KMS-11 (cell line): ENCODE data around the gene SNCAIP.
"Not testable (repeated sequence)": the region's sequence is repeated elsewhere in the genome, so short reads cannot be mapped to it uniquely, and the experiment has no call there.

Source experiments
- H2AFZ ChIP-seq: fragments of 200-600 bp; sonication (generic); 2 replicates; pipeline ENCODE4 v1.6.1; 2016; ENCODE audit warnings: antibody characterized with exemption, mixed run types, low read depth
- H3K27ac ChIP-seq: fragments of 200-600 bp; sonication (generic); 2 replicates; pipeline ENCODE4 v1.6.1; 2016; ENCODE audit warnings: mild to moderate bottlenecking, mixed run types
- H3K27me3 ChIP-seq: fragments of 200-600 bp; sonication (generic); 2 replicates; pipeline ENCODE4 v1.6.1; 2017; ENCODE audit warnings: mild to moderate bottlenecking, low read depth, mixed run types, moderate library complexity; ENCODE audit not compliant: insufficient read depth
- H3K36me3 ChIP-seq: fragments of 200-600 bp; sonication (generic); 2 replicates; pipeline ENCODE4 v1.6.1; 2017; ENCODE audit warnings: mild to moderate bottlenecking, mixed run types; ENCODE audit not compliant: insufficient read depth
- H3K4me1 ChIP-seq: fragments of 200-600 bp; sonication (generic); 2 replicates; pipeline ENCODE4 v1.6.1; 2016; ENCODE audit warnings: mild to moderate bottlenecking, low read depth, mixed run types; ENCODE audit not compliant: poor library complexity, severe bottlenecking
- H3K4me2 ChIP-seq: fragments of 200-600 bp; sonication (generic); 2 replicates; pipeline ENCODE4 v1.7.0; 2016; ENCODE audit warnings: mild to moderate bottlenecking, mixed run types
- H3K4me3 ChIP-seq: fragments of 200-600 bp; sonication (generic); IDR thresholded peaks from 2 replicates; pipeline ENCODE4 v1.6.1; 2017; ENCODE audit warnings: low read depth, low read length, mixed read lengths; ENCODE audit not compliant: insufficient read depth
- H3K79me2 ChIP-seq: fragments of 200-600 bp; sonication (generic); 2 replicates; pipeline ENCODE4 v1.6.1; 2016; ENCODE audit warnings: low read depth, mixed run types; ENCODE audit not compliant: insufficient read depth
- H3K9ac ChIP-seq: fragments of 200-600 bp; sonication (generic); 2 replicates; pipeline ENCODE4 v1.6.1; 2016; ENCODE audit warnings: mild to moderate bottlenecking, mixed run types
- H4K20me1 ChIP-seq: fragments of 200-600 bp; sonication (generic); 2 replicates; pipeline ENCODE4 v1.6.1; 2016; ENCODE audit warnings: mild to moderate bottlenecking, mixed run types; ENCODE audit not compliant: insufficient read depth
- TF ChIP-seq, protein P1 (sequence below): fragments of 200-600 bp; sonication (generic); conservative IDR thresholded peaks from 2 replicates; pipeline ENCODE4 v1.6.1; 2017; ENCODE audit warnings: low read depth, mild to moderate bottlenecking, antibody characterized with exemption, low read length, moderate library complexity, mixed read lengths

Gene SNCAIP

DNA sequence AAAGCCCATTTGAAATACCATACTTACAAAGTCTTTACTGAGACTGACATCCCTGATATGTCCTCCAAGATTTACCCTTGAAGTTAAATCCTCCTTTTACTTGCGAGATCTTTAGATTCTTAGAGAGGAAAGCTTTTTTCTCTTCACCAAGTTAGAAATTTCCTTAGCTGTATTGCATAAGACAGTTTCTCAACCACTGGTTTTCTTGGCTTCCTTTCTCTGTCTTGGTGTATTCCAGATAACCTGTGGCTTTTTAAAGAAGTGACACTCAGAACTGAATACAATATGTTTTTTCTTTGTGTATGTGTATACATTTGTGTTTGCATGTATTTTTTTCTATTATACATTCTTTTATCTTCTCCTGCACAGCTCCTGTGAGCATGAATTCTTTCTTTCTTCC, 65.0 kb downstream of the SNCAIP start:
- no peaks in the 10 kb centered on the region for H3K4me1 ChIP-seq
- TF ChIP-seq, protein P1, sequence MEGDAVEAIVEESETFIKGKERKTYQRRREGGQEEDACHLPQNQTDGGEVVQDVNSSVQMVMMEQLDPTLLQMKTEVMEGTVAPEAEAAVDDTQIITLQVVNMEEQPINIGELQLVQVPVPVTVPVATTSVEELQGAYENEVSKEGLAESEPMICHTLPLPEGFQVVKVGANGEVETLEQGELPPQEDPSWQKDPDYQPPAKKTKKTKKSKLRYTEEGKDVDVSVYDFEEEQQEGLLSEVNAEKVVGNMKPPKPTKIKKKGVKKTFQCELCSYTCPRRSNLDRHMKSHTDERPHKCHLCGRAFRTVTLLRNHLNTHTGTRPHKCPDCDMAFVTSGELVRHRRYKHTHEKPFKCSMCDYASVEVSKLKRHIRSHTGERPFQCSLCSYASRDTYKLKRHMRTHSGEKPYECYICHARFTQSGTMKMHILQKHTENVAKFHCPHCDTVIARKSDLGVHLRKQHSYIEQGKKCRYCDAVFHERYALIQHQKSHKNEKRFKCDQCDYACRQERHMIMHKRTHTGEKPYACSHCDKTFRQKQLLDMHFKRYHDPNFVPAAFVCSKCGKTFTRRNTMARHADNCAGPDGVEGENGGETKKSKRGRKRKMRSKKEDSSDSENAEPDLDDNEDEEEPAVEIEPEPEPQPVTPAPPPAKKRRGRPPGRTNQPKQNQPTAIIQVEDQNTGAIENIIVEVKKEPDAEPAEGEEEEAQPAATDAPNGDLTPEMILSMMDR = no peak

DNA sequence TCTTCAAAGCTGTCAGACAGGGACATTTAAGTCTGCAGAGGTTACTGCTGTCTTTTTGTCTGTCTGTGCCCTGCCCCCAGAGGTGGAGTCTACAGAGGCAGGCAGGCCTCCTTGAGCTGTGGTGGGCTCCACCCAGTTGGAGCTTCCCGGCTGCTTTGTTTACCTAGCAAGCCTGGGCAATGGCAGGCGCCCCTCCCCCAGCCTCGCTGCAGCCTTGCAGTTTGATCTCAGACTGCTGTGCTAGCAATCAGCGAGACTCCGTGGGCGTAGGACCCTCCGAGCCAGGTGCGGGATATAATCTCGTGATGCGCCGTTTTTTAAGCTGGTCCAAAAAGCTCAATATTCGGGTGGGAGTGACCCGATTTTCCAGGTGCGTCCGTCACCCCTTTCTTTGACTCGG, 70.9 kb downstream of the SNCAIP start:
- not testable (repeated sequence) for H3K4me1 ChIP-seq, H3K4me3 ChIP-seq, H3K36me3 ChIP-seq, H3K27ac ChIP-seq, H2AFZ ChIP-seq, H3K4me2 ChIP-seq, H3K9ac ChIP-seq, H4K20me1 ChIP-seq, H3K79me2 ChIP-seq, H3K27me3 ChIP-seq

More for the DNA sequence above, 65.0 kb downstream of the SNCAIP start:
- Histone ChIP-seq H3K27me3 (no peaks in the 10 kb centered on the region), H3K9ac (no peak overlapping the region), H2AFZ (no peak overlapping the region), H3K27ac (no peak overlapping the region), H3K4me2 (no peak overlapping the region), H3K4me3 (no peak overlapping the region), H3K36me3 (no peaks in the 10 kb centered on the region), H4K20me1 (no peaks in the 10 kb centered on the region), H3K79me2 (no peaks in the 10 kb centered on the region)

DNA sequence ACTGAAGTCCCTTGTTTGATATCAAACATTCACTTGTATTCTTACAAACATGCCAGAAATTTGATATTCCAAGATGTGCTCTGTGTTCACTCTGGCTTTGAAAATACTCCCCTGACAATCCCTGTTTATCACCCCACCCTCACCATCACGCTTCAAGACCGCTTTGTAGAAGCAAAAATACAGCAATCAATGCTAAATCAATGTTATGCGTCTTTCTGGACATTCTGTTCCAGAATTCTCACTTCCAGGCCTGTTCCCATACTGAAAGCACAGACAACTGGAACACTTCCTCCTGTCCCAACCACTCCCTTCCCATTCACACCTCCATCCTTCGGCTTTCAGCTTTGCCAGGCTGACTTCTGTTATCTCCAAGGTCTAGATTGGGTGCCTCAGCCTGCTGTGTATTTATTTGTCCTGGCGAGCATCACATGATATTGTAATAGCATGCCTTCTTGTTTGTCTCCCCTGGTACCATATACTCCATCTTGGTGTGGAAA, 72.8 kb downstream of the SNCAIP start:
- TF ChIP-seq, protein P1 = no peak

DNA sequence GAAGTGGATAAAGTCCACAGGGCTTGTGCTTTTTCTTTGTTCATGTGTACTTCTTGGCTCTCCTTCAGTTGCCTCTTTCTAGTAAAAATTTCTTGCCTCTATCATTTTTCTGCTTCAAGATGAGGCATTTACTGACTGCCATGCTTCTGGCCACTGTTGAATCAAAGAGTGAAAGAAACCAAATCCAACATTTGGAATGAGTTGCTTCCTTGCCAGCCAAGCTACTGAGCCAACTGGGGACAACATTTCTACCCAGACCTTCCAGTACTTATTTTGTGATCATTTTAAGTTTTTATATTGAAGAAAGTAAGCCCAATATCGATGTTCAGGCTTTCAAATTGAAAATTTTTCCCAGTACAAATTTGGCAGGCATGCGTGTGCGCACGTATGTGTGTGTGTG, 73.2 kb downstream of the SNCAIP start:
- H3K27ac ChIP-seq = no peak overlapping the region
- no peak overlapping the region for H3K9ac ChIP-seq
- no peaks in the 10 kb centered on the region for H3K36me3 ChIP-seq
- H3K4me3 ChIP-seq = no peak overlapping the region
- no peaks in the 10 kb centered on the region for H3K79me2 ChIP-seq
- no peak overlapping the region for H3K4me2 ChIP-seq
- H4K20me1 ChIP-seq = no peaks in the 10 kb centered on the region
- no peaks in the 10 kb centered on the region for H3K27me3 ChIP-seq
- TF ChIP-seq, protein P1 = no peak
- no peaks in the 10 kb centered on the region for H3K4me1 ChIP-seq
- H2AFZ ChIP-seq = no peak overlapping the region

More for the DNA sequence above, 72.8 kb downstream of the SNCAIP start:
- H3K4me2 ChIP-seq = no peak overlapping the region
- no peaks in the 10 kb centered on the region for H3K79me2 ChIP-seq
- no peak overlapping the region for H3K9ac ChIP-seq
- H3K4me1 ChIP-seq = no peaks in the 10 kb centered on the region
- no peak overlapping the region for H3K4me3 ChIP-seq
- H4K20me1 ChIP-seq = no peaks in the 10 kb centered on the region
- H3K27me3 ChIP-seq = no peaks in the 10 kb centered on the region
- H2AFZ ChIP-seq = no peak overlapping the region
- H3K36me3 ChIP-seq = no peaks in the 10 kb centered on the region
- H3K27ac ChIP-seq = no peak overlapping the region

DNA sequence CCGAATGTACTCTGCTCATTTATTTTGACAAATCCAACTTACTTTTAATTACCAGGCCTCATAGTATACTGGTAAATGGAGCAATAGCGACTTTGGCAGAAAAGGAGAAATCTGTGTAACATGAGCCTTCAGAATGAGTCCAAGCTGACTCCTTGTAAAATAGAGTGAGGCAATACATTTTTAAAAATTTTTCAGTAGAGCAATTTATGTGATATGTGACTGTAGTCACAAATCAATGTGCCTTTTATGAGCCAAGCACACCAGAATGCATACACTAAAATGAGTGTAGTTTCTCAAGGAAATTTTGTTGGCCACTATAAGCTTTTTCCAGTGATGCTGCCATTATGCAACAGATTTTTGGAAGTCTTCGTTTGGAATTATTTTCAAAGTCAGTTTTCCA, 73.8 kb downstream of the SNCAIP start:
- Histone ChIP-seq H3K79me2 (no peaks in the 10 kb centered on the region), H4K20me1 (no peaks in the 10 kb centered on the region), H3K4me2 (no peak overlapping the region), H3K4me3 (no peak overlapping the region), H3K27me3 (no peaks in the 10 kb centered on the region), H2AFZ (no peak overlapping the region), H3K9ac (no peak overlapping the region), H3K27ac (no peak overlapping the region), H3K4me1 (no peaks in the 10 kb centered on the region), H3K36me3 (no peaks in the 10 kb centered on the region)
- TF ChIP-seq, protein P1 = no peak
